HG03045 (cell line): ENCODE measurements around the gene SULT1E1.

Experiments used
- ATAC-seq: cut with Tn5 transposase; IDR thresholded peaks from one replicate; pipeline ENCODE4 v1.9.1; 2021; ENCODE audit warnings: mild to moderate bottlenecking, moderate library complexity; ENCODE audit not compliant: unreplicated experiment

Gene SULT1E1

DNA sequence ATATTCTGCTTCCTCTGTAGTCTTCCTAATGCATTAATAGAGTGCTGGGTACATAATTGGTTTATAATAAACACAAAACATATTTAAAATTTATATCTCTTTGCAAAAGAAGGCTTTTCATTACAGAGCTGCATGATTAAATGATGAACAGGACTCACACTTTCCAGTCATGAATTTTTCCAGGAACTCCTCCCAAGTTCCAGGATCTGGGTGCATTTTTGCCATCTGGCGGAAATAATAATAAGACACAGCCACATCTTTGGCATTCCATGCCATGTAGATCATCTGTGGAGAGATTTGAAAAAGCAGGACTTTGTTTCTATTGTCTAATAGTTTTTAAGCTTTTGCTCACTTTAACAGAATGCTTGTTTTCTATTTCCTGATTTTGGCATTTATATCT, 59.3 kb downstream of the SULT1E1 start:
- no peak for ATAC-seq

DNA sequence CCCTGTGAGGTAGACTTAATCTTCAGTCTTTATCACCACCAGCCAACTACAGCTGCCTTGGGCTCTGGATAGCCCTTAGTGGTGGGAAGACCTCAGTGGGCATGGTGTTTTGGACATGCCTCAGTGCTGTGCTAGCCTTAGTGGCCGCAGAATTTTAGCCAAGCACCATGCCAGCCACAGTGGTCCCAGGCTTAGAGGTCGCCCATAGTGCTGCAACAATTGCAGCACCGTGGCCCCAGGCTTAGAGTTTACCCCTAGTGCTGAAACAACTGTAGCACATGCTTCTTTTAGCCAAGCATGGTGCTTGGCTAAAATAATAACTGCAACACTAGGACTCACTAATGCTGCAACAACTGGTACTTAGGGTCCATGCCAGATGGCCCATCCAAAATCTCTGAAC, 60.6 kb downstream of the SULT1E1 start:
- no peak for ATAC-seq

DNA sequence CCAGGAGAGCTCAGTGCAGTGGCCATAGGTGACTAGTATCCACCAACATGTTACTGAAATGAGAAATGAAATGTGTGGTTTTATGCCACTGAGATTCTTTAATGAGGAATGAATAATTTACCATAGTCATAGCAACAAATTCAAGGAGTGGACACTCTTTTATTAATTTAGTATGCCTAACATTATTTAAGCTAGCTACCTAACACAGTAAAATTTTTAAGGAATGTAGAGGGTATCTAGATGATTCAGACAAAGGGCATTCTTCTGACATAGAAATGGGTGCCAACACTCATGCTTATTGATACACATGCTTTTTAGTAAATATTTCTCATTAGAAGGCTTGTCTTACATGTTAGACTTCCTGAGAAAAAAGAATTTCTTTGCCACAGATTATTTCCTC, 66.2 kb downstream of the SULT1E1 start:
- ATAC-seq: no peak
